Prostate gland (tissue), 2 donors: ENCODE measurements around the gene TMEM219.

Experiments
- CTCF ChIP-seq, 4 experiments: fragments of 200-600 bp in 2 of 4; fragments of 450-650 bp in 2 of 4; sonication (generic) in 2 of 4; IDR thresholded peaks; 1 replicate in 3 of 4; 2 replicates in 1 of 4; pipeline ENCODE4 v1.5.1; 2016 to 2019; ENCODE audit warnings: antibody characterized with exemption in 4 of 4, mild to moderate bottlenecking in 2 of 4, moderate library complexity in 2 of 4
- POLR2A ChIP-seq: fragments of 450-650 bp; IDR thresholded peaks from one replicate; pipeline ENCODE4 v1.6.1; 2016; ENCODE audit warnings: antibody characterized with exemption, mild to moderate bottlenecking

GRCh38 chr16:29972500-29972899 lies 10.6 kb downstream of the TMEM219 start:
- TF ChIP-seq CTCF (IDR thresholded peaks at IDR 0.05): no peak
- TF ChIP-seq POLR2A: no peak
